Astrocyte (in vitro differentiated cells and primary cell): ENCODE data around the gene SPTLC2. TPM values are rescaled to one million over a fixed set of nuclear protein-coding genes. Genes with fewer than 3 reads are reported as not detected.
A peak's percentile ranks its signal among the peaks of the same experiment; 100 is the strongest.

Source experiments
- DNase-seq: peaks from one replicate; pipeline ENCODE4 v3.0.0-alpha.2; 2010; ENCODE audit warnings: low read depth
- FAIRE-seq: peaks from 2 replicates; lab custom pipeline; 2011; peaks lifted over from hg19 to GRCh38; lab: Jason Lieb, UNC
- H2AFZ ChIP-seq: 2 replicates; pipeline ENCODE4 v1.6.0; 2012; ENCODE audit warnings: low read depth, low read length, inconsistent platforms
- H3K27ac ChIP-seq: 2 replicates; pipeline ENCODE4 v1.5.1; 2011; ENCODE audit warnings: low read depth, low read length, inconsistent platforms
- H3K27me3 ChIP-seq: 2 replicates; pipeline ENCODE4 v1.6.0; 2011; ENCODE audit warnings: low read length, inconsistent platforms; ENCODE audit not compliant: insufficient read depth
- H3K36me3 ChIP-seq: 2 replicates; pipeline ENCODE4 v1.5.1; 2011; ENCODE audit warnings: low read length, inconsistent platforms; ENCODE audit not compliant: insufficient read depth
- H3K4me1 ChIP-seq: 2 replicates; pipeline ENCODE4 v1.5.1; 2011; ENCODE audit warnings: low read length, inconsistent platforms; ENCODE audit not compliant: insufficient read depth
- H3K4me2 ChIP-seq: 2 replicates; pipeline ENCODE4 v1.6.0; 2012; ENCODE audit warnings: low read length, inconsistent platforms
- H3K4me3 ChIP-seq: 2 replicates; pipeline ENCODE4 v1.5.1; 2011; ENCODE audit warnings: low read depth, mild to moderate bottlenecking, low read length, inconsistent platforms; ENCODE audit not compliant: insufficient read depth
- H3K79me2 ChIP-seq: 2 replicates; pipeline ENCODE4 v1.6.0; 2012; ENCODE audit warnings: mild to moderate bottlenecking, low read length, inconsistent platforms; ENCODE audit not compliant: insufficient read depth
- H3K9ac ChIP-seq: 2 replicates; pipeline ENCODE4 v1.6.0; 2012; ENCODE audit warnings: mild to moderate bottlenecking, low read length, inconsistent platforms
- H3K9me3 ChIP-seq: 2 replicates; pipeline ENCODE4 v1.5.1; 2012; ENCODE audit warnings: low read depth, mild to moderate bottlenecking, low read length, inconsistent platforms; ENCODE audit not compliant: insufficient read depth
- H4K20me1 ChIP-seq: 2 replicates; pipeline ENCODE4 v1.6.0; 2012; ENCODE audit warnings: low read length, inconsistent platforms; ENCODE audit not compliant: insufficient read depth
- H3K27ac Mint-ChIP-seq: one replicate; pipeline ENCODE4 v1.8.0; 2021; ENCODE audit warnings: mild to moderate bottlenecking, mixed read lengths; ENCODE audit not compliant: unreplicated experiment
- H3K27me3 Mint-ChIP-seq: one replicate; pipeline ENCODE4 v1.8.0; 2021; ENCODE audit warnings: low read depth, mixed read lengths; ENCODE audit not compliant: unreplicated experiment
- H3K36me3 Mint-ChIP-seq: one replicate; pipeline ENCODE4 v1.8.0; 2021; ENCODE audit warnings: low read depth, mixed read lengths; ENCODE audit not compliant: unreplicated experiment
- H3K4me1 Mint-ChIP-seq: one replicate; pipeline ENCODE4 v1.8.0; 2021; ENCODE audit warnings: low read depth, mixed read lengths; ENCODE audit not compliant: unreplicated experiment
- H3K4me3 Mint-ChIP-seq: one replicate; pipeline ENCODE4 v1.8.0; 2021; ENCODE audit warnings: mild to moderate bottlenecking, moderate library complexity, mixed read lengths; ENCODE audit not compliant: unreplicated experiment
- H3K9me3 Mint-ChIP-seq: one replicate; pipeline ENCODE4 v1.8.0; 2021; ENCODE audit warnings: mild to moderate bottlenecking, mixed read lengths; ENCODE audit not compliant: unreplicated experiment
- EZH2 ChIP-seq: IDR thresholded peaks from 2 replicates; pipeline ENCODE4 v1.6.1; 2012; ENCODE audit warnings: mild to moderate bottlenecking, low read length, inconsistent platforms; ENCODE audit not compliant: insufficient read depth
- total RNA-seq: library from RNA; stranded (reverse); gene quantifications from 2 replicates; pipeline ENCODE4 v1.2.1, GENCODE V29; 2021
- TF ChIP-seq, protein P1 (sequence below): IDR thresholded peaks from 2 replicates; pipeline ENCODE4 v1.5.1; 2011; ENCODE audit warnings: low read depth, mild to moderate bottlenecking, inconsistent platforms, low read length, moderate library complexity; ENCODE audit not compliant: insufficient read depth

Gene SPTLC2
- total RNA-seq, 1 donor from 2014 or later, result 51.2 TPM

DNA sequence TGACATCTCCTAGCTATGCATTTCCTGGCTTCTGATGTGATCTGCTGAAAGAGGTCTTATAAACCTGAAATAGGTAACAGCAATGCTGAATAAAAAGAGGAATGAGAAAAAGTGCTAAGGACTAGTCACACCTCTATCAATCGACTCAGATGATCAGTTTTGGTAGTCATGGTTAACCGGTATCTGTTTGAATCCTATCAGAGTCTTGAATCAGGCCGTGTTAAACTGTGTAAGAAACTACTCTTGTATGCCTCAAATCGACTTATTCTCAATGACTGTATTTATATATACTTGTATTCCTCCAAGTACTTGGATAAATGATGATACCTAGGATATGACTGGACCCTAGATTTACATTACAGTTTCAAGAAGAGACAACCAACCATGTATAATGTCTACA, 107.1 kb downstream of the SPTLC2 start:
- peaks cover 11% of the 10 kb centered on the region for H3K4me1 Mint-ChIP-seq

DNA sequence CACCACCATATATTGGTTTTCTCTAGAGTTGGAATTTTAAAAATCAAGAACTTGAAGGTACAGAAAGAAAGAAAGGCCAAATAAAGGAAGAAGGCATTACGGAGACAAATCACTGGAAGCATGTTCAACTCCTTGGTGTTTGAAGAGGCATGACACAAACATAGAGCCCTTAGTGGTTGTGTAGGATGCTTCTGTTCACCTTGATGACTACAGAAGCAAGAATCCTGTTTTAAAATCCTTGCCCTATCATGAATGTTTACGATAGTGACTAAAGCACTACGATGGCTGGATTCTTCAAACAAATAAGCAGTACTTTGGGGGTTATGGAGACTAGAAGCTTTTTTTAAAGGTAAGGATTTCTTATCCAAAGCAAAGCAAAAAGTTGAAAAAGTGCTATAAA, 107.6 kb downstream of the SPTLC2 start:
- peaks cover 10% of the 10 kb centered on the region for H4K20me1 ChIP-seq
- Mint-ChIP-seq H3K4me1 (peaks cover 11% of the 10 kb centered on the region), H3K27me3 (peaks cover 2% of the 10 kb centered on the region), H3K27ac (peak overlapping the region; percentile 94), H3K9me3 (no peaks in the 10 kb centered on the region), H3K36me3 (peaks cover 29% of the 10 kb centered on the region), H3K4me3 (no peak overlapping the region)
- H3K4me2 ChIP-seq, result no peak overlapping the region
- no peaks in the 10 kb centered on the region for H3K4me1 ChIP-seq
- TF ChIP-seq EZH2, result no peak
- TF ChIP-seq, protein P1, sequence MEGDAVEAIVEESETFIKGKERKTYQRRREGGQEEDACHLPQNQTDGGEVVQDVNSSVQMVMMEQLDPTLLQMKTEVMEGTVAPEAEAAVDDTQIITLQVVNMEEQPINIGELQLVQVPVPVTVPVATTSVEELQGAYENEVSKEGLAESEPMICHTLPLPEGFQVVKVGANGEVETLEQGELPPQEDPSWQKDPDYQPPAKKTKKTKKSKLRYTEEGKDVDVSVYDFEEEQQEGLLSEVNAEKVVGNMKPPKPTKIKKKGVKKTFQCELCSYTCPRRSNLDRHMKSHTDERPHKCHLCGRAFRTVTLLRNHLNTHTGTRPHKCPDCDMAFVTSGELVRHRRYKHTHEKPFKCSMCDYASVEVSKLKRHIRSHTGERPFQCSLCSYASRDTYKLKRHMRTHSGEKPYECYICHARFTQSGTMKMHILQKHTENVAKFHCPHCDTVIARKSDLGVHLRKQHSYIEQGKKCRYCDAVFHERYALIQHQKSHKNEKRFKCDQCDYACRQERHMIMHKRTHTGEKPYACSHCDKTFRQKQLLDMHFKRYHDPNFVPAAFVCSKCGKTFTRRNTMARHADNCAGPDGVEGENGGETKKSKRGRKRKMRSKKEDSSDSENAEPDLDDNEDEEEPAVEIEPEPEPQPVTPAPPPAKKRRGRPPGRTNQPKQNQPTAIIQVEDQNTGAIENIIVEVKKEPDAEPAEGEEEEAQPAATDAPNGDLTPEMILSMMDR, result no peak
- DNase-seq, result no peak
- H3K9ac ChIP-seq, result no peak overlapping the region
- no peaks in the 10 kb centered on the region for H3K9me3 ChIP-seq
- no peak overlapping the region for H3K4me3 ChIP-seq
- H3K27ac ChIP-seq, result peak overlapping the region; percentile 27
- H3K79me2 ChIP-seq, result no peaks in the 10 kb centered on the region
- H3K27me3 ChIP-seq, result no peaks in the 10 kb centered on the region
- FAIRE-seq, result no peak
- peaks cover 26% of the 10 kb centered on the region for H3K36me3 ChIP-seq
- no peak overlapping the region for H2AFZ ChIP-seq

More for the DNA sequence above, 107.1 kb downstream of the SPTLC2 start:
- Histone ChIP-seq H3K36me3 (peaks cover 26% of the 10 kb centered on the region), H3K4me3 (no peak overlapping the region), H3K4me2 (no peak overlapping the region), H3K79me2 (no peaks in the 10 kb centered on the region), H3K27ac (no peak overlapping the region), H3K4me1 (no peaks in the 10 kb centered on the region), H2AFZ (no peak overlapping the region), H3K9me3 (no peaks in the 10 kb centered on the region), H3K27me3 (no peaks in the 10 kb centered on the region), H3K9ac (no peak overlapping the region), H4K20me1 (peaks cover 10% of the 10 kb centered on the region)
- Mint-ChIP-seq H3K27ac (peak overlapping the region; percentile 12), H3K27me3 (peaks cover 2% of the 10 kb centered on the region), H3K9me3 (no peaks in the 10 kb centered on the region), H3K36me3 (peaks cover 31% of the 10 kb centered on the region), H3K4me3 (no peak overlapping the region)
- DNase-seq (no peak), FAIRE-seq (no peak)
- TF ChIP-seq, protein P1, result no peak
- no peak for TF ChIP-seq EZH2

DNA sequence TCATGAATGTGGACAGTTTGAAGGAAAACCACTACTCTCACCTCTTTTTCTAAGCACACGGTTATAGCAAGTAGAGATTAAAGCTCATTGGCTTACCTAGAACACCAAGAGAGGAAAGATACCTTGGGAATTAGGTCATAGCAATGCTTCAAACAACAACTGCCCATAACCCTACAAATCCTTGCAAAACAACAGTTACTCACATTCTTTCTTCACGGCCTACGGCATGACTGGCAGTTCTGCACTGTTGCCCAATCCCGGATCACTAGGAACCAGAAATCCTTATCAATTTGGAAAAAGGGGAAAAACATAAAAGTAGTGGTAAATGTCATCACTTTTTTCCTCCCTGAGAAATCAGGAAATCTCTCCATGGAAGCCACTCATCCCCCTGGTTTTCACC, 108.2 kb downstream of the SPTLC2 start:
- TF ChIP-seq EZH2, result no peak
- TF ChIP-seq, protein P1, result no peak
- H3K9me3 ChIP-seq, result no peaks in the 10 kb centered on the region
- peak overlapping the region; percentile 27 for H3K27ac ChIP-seq
- peaks cover 2% of the 10 kb centered on the region for H3K27me3 Mint-ChIP-seq
- DNase-seq (peak; percentile 75), FAIRE-seq (peak; percentile 17)
- no peak overlapping the region for H3K4me3 Mint-ChIP-seq
- peaks cover 11% of the 10 kb centered on the region for H3K4me1 Mint-ChIP-seq
- peaks cover 31% of the 10 kb centered on the region for H3K36me3 Mint-ChIP-seq
- H3K79me2 ChIP-seq, result no peaks in the 10 kb centered on the region
- H3K27me3 ChIP-seq, result no peaks in the 10 kb centered on the region
- no peak overlapping the region for H2AFZ ChIP-seq
- no peak overlapping the region for H3K9ac ChIP-seq
- no peak overlapping the region for H3K4me3 ChIP-seq
- peaks cover under 1% of the 10 kb centered on the region for H3K9me3 Mint-ChIP-seq
- H4K20me1 ChIP-seq, result peaks cover 10% of the 10 kb centered on the region
- peak overlapping the region; percentile 94 for H3K27ac Mint-ChIP-seq
- H3K4me1 ChIP-seq, result no peaks in the 10 kb centered on the region
- peaks cover 26% of the 10 kb centered on the region for H3K36me3 ChIP-seq
- peak overlapping the region; percentile 8 for H3K4me2 ChIP-seq
